ENCODE measurements around the gene RAB22A. TPM values are rescaled to one million over a fixed set of nuclear protein-coding genes. Genes with fewer than 3 reads are reported as not detected.

The RAB22A gene
- total RNA-seq, 1 donor from 2014 or later, result 11.7 TPM

DNA sequence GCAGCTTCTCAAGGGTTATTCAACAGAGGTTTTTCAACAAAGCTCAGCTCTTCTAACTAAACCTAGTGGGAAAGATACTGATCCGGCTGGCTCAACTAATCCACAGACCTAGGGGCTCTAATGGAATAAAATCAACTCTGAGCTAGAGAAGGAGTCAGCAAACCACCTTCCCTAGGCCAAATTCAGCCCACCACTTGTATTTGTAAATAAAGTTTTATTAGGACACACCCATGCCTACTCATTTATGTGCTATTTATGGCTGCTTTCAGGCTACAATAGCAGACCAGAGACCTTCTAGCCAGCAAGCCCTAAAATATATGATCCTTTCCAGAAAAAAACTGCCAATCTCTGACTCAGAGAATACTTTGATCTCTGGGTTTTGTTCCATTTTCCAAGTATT is 6.0 kb upstream of the RAB22A start:
- no peak for DNase-seq

DNA sequence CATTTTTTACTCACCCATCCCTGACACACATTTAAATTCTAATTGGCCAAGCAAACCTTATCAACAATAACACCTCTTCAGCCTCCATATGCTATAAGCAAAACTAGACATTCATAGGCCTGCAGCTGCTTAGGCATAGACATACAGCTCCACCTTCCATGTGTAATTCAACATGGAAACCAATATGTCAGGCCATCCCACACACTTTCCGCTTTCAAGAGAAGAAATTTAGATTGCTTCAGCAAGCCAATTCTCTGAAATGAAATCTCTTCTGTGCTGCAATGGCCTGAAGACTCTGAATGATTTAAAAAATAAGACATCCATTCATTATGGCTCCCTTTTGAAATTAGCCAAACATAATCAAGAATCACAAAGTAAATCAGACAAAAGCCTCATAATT is 4.5 kb upstream of the RAB22A start:
- DNase-seq, result no peak

DNA sequence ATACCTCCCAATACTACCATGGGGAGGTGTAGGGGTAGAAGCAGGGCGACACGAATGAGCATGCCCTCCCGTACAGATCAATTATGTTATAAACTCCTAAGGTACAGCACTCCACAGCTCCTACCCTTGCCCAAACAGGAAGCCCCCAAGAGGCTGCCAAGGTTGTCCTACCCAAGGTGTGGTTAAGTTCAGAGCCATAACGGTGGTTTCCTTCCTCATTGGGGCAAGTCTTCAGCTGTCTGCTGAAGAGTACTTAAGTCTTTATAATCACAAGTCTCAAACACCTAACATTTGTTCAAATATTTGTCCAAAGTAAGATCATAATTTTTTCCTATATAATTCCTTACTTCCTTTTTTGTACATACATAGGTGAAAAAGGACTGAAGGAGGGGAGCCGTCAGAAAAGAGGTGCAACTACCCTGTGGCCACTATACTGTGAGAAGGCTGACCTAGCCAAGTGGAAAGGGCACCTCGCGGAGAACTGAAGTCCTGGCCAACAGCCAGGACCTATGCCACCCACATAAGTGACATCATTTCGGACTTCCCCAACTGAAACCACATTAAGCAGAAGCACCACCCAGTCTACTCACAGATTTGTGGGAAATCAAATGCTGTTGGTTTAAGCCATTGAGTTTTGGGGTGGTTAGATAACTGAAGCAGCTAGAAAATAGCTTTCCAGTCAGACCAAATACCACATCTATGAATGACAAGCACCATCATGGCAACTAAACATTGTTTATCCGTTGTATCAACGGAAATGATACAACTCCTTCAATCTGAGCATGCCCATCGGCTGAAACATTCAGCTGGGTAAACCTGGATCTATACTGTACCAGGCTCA is 2.9 kb upstream of the RAB22A start:
- peak; percentile 70 for DNase-seq

DNA sequence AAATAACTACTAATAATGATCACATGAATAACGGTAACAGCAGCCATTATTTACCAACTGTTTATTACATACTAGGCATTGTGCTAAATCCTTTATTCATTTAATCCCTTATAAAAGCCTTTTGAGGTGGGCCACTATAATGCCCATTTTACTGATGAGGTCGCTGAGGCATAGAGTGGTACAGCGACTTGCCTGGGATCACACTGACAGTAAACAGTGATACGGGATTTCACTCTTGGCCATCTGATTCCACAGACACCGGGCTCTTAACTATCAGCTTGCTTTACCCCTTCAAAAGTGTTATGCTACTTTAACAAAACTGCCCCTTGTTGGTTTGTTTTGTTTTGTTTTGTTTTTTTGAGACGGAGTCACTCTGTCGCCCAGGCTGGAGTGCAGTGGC is 2.2 kb upstream of the RAB22A start:
- no peak for DNase-seq

DNA sequence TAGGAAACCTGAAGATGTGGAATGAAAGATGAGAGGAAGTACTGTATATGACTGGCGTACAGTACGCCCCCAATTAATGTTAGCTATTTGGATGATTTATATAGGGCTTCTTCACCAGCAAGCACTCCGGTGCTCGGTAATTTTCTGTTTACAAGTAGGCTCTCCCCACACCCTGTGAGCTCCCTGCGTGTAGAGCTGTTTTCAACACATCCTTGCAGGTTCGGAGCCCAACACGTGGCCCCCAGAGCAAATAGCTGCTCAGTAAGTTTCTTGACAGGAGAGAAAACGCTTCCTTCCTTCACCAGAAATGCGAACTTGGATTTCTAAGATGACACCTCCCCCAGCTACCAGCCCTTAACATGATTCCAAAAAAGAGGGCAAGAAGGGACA is 1.2 kb upstream of the RAB22A start:
- no peak for DNase-seq

DNA sequence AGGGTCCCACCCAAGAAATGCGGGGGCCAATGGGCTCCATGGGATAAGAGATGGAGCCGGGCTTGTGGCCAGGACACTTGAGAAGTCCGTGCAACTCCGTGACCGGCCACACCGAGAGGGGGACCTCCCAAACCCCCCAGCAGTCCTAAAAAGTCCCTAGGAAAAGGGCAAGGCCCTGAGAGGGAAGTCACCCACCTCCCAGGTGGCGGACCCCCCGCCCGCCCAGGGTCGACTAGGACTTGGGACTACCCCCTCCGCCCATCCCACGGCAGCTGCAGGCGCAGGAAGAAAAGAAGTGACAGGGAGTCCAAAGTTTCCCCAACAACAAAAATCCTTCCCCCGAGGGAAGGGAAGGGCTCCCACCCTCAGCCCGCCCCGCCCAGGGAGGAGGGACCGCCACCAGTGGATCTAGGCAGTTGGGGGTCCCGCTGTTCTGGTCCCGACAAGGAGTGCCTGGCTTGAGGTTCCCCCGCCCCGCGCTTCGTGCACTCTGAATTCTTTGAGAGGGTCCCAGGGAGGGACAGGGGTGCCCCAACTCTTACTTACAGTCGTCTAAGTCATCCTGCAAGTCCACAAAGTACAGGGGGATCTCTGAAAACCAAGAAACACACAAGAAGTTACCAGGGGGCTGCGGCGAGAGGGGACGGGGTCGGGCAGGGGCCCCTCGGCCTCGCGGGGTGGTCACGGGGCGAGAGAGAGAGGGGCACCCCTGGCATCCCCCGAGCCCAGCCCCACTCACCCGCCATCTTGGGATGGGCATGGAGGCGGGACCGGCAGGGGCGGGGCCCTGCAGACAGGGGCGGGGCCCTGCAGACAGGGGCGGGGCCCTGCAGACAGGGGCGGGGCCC is 611 bp upstream of the RAB22A start:
- DNase-seq, result peak; percentile 77

DNA sequence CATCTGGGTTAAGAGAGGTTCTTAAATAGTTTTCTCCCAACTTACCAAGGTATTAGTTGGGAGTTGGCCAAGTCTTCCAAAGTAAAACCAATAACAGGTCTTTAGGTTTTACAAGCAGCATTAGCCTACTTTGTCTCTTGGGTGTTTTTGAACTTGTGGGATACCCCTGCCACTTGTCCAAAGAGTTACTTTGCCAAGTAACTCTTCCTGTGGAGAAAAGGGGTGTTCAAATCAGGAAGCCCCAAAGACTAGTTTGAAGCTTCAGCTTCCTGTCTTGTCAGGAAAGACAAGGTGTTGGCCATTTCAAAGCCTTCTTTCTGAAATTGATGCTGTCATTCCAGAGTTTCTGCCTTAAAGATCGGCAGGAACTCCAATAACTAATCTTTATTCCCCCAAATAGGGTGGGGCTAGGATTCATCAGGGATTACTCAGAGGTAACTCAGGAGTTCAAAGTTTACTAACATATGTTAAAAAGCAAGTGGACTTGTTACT is 822 bp downstream of the RAB22A start:
- no peak for DNase-seq

DNA sequence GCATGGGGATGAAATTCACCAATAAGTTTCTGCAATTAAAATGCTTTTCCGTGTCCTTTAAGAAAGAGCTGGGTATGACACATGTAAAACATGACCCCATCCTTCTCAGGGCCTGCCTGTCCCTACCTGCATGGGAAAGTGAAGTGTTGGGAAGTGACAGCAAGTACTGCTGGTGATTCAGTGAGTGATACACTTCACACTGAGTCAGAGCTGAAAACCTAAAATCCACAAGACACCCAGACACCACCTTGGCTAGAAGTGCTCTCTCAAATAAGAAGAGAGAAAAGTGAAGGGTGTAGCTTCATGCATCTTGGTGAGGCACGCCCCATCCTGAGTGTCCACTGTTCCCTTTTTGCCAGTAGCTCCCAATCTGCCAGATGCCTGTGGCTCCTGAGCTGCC is 3.3 kb downstream of the RAB22A start:
- DNase-seq, result no peak

DNA sequence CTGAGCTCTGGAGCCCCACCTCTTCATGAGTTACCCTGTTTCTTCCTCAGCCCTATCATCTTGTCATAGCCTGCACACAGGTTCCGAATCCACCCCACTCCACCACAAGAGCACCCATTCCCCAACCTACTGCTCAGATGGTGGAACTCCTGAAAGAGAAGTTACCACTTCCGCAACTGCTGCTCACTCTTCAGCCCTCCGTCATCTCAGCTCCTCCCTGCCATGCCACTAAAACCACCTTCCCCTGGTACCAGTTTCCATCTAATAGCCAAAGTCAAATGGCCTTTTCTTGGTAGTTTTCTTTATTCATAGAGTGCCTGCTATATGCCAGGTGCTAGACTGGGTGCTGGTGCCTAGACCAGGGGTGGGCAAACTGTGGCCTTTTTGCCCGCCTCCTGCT is 3.9 kb downstream of the RAB22A start:
- DNase-seq, result no peak

DNA sequence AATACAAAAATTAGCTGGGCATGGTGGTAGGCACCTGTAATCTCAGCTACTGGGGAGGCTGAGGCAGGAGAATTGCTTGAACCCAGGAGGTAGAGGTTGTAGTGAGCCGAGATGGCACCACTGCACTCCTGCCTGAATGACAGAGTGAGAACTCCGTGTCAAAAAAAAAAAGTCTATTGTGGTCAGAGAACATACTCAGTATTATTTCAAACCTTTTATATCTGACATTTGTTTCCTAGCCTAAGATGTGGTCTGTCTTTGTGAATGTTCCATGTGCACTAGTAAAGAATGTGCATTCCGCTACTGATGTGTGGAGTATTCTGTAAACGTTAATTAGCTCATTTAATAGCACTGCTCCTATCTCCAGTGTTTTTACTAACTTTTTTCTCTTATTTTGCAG is 11.7 kb downstream of the RAB22A start:
- no peak for DNase-seq

DNA sequence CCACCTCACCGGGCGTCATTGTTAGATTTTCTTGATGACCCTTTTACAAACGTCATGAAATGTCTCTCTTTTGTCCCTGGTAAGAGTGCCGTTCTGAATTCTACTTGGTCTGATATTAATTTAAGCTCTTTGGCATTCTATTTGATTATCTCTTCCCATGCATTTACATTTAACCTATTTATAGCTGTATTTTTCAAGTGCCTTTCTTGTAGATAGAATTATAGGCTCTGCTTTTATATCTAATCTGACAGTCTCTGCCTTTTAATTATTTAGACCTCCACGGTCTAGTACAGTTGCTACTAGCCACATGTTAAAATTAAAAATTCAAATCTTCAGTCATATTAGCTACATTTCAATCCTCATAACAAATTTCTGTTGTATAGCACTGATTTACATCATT is 12.6 kb downstream of the RAB22A start:
- no peak for DNase-seq

DNA sequence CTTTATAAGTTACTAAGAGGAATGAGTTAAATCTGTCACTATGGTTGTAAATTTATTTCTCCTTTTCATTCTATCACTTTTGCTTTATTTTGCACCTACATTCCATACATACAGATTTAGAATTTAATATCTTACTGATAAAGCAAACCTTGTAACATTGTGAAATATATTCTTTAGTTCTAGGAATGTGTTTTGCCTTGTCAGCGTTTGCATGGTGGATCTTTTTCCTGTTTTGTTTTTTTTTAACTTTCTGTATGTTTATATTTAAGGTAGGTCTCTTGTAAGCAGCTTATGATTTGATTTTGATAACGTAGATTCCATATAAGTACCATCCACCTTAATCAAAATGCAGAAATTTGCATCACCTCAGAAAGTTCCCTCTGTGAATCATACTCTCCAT is 16.4 kb downstream of the RAB22A start:
- no peak for DNase-seq

DNA sequence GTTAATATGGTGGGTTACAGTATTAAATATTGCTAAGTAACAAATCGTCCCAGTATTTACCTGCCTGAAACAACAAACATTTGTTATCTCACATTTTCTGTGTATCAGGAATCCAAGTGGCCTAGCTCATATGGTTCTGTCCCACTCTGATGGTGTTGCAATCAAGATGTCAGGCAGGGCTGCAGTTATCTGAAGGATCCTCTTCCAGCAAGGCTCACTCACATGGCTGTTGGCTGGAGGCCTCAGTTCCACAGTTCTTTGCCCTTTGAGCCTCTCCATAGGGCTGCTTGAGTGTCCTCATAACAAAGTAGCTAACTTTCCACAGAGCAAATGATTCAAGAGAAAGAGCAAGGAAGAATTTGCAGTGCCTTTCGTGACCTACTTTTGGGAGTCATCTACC is 17.7 kb downstream of the RAB22A start:
- DNase-seq, result no peak

DNA sequence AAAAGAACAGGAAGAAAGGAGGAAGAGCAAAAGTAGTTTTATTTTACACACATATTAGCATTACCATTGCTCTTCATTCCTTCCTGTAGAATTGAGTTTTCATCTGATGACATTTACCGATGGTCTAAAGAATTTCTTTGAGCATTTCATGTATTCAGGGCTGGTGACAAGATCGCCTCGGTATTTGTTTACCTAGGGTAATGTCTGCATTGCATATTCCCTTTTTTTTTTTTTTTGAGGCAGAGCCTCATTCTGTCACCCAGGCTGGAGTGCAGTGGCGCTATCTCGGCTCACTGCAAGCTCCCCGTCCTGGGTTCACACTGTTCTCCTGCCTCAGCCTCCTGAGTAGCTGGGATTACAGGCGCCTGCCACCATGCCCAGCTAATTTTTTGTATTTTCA is 19.3 kb downstream of the RAB22A start:
- no peak for DNase-seq

DNA sequence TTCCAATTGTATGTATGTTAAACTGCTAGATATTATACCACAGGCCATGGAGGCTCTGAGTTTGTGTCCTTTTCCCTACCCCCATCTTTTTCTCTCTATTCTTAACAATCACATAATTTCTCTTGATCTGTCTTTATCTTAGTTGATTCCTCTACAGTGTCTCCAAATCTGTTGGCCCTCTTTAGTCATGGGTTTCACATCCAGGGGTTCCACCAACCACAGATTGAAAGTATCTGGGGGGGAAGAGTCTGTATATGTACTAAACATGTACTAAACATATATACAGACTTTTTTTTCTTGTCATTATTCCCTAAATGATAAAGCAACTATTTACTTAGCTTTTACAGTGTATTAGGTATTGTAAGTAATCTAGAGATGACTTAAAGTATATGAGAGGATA is 20.2 kb downstream of the RAB22A start:
- no peak for DNase-seq

DNA sequence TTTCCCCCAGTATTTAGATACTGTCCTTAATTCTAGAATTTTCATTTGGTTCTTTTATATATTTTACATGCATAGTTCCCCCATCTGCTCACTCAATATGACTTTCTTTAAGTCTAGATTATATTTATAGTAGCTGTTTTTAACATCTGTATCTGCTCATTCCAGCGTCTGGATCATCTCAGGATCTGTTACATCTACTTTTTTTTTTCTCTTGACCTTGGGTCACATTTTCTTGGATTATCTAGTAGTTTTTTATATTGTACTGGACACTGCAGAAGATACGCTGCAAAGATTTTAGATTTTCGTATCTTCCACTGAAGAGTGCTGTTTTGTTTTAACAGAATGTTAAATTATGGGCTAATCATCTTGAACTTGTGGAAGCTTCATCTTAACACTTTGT is 20.7 kb downstream of the RAB22A start:
- no peak for DNase-seq

DNA sequence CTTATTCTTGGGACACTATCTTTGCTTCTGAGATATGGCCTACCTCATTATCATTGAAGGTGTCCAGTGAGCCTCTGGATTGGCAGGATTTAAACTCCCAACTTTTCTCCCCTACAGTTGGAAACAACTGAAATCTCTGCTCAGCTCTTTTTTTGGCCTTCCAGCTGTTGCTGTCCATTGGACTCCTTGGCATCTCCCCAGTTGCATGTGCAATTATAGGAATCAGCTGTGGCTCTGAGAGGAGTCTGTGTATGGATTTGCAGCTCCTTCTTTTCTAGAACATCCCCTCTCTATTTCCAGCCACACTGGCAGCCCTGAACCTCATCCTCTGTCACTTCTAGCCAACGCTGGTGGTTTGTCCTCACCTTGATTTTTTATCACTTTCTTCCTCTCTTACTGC is 21.2 kb downstream of the RAB22A start:
- no peak for DNase-seq

DNA sequence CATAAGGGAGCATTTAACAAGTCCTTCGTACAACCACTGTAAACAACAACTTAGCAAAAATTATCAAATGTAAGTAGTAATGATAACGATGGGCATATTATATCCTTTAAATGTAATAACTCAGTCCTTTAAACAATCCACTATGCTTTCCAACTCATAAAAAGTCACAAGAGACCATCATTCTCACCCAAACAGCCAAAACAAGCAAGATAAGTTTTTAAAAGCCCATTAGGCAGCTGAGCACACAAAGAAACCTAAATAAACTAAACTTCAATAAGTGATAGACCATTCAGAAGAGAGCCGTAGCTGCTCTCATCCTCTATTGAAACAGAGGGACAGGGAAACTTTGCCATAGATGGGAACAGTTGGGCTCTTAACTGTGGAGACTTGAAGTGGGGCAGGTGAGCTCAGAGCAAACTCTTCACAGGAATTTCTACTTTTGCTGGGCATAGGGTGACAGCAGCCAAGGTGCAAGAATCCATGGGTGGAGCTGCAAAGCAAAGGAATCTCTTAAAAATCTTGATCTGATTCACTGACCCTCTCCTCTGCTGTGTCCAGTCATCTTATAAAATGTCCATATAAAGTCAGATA is 22.5 kb downstream of the RAB22A start:
- no peak for DNase-seq

DNA sequence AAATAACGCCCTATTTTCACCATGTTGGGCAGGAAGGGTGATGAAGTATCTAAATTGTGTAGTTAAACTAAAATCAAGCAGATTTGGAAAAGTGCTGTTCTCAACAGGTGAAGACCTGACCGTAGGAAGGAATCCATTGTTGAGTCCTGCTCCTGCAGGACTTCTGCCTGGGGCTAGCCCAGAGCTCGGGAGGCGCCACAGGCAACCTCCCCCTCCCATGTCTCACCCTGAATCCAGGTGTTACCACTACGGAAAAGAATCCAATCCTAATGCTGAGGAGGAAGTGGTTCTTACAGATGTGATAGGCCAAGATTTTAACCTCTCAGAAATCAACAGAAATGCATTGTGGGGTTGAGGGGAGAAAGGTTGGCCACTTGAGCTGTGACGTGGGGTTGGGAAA is 30.2 kb downstream of the RAB22A start:
- DNase-seq, result no peak

DNA sequence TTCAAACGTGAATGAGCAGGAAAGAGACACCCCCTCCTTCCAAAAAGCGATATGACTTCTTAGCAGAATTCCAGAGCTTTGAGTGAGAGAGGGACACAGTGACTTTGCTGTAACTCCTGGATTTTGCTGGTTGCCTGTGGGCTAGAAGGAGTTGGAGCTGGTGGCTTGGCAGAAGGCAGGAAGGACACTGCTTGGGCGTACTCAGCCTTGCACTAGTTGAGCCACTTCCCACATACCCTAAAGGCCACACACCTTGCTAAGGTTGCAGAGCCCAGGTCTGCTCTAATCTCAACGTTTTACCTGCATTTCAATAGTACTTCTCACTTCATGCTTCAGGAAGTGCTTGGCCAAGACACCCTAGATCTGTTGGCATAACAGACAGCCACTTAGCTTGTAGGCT is 30.6 kb downstream of the RAB22A start:
- no peak for DNase-seq

DNA sequence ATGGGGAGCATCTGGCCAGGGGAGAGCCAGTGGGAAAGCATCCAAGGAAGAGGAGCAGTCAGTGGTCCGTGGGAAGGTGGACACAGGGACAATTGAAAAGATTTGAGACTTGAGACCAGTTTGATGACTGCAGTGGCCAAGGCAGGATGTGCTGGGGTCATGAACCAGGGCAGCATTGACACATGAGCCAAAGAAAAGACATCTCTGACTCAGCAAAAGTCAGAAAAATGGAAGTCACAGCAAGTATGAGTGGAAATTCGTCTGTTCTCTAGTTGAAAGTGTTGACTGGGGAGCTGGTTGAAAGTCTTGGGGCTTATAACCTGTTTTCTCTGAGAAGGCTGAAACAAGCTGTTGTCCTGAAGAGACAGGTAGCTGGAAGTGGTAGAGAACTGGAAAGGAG is 31.3 kb downstream of the RAB22A start:
- DNase-seq, result peak; percentile 28

DNA sequence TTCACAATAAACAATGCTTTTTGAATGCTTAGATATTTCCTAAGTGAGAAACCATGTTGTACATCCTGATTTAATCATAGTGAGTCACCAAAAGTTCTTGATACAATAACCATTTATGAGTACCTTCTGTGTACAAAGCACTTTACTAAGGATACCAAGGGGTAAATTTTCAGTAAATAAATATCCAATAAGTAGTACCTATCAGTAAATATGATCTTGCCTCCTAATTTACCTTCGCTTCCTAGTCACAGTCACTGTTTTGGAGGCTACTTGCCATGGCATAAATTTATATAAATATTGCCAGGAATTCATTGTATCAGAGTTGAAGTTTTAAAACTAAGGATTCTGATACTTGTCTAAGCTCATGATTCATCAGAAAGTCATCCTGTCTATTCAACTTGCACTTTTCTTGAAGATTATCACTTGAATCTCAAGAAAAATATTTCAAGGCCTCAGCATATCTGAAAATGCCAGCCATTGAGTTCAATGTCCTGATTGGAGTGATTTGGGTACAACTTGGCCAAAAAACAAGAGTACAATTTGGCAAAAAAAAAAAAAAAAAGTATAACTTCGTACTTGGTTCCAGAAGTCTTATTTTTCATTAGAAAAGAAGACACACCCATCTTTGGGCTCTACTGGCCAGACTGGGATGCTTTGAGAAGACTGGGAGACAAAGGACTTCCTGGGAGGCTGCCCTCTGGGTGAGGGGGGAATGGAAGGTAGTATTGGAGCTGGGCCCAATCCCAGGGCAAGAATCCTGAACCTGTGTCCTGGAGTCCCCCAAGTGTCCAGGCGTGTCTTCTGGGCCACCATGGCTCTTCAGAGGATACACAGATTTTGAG is 32.8 kb downstream of the RAB22A start:
- DNase-seq, result peak; percentile 66

DNA sequence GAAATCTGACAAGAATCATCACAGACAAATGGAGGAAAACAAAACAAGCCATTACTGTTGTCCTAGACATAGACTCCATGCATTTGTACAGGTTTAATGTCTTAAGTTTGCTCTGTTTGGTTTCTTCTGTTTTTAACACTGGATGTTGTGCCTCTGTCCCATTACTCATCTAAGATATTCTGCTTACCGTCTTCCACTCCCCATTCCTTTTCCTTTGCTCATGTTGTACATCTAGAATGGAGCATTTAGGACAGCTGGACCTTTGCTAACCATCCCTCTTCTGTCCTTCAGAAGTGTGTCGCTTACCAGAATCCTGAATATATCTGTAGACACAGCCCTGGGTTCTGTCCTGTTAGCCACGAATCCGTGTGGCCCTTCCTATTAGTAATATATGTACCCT is 35.2 kb downstream of the RAB22A start:
- no peak for DNase-seq
